Upper lobe of left lung (tissue), 4 donors: Measurements from ENCODE around the gene HNRNPA3.

Experiments
- CTCF ChIP-seq, 6 experiments: fragments of 450-650 bp in 4 of 6; fragments of 200-600 bp in 2 of 6; sonication (generic) in 2 of 6; IDR thresholded peaks; one replicate each; pipeline ENCODE4 v1.5.1; 2016 to 2019; ENCODE audit warnings: antibody characterized with exemption in 6 of 6
- EP300 ChIP-seq, 4 donors: sonication (generic); formaldehyde crosslinking; IDR thresholded peaks; one replicate each; pipeline ENCODE4 v1.5.1; 2017; ENCODE audit warnings: antibody characterized with exemption in 4 of 4, control low read depth in 2 of 4
- POLR2AphosphoS5 ChIP-seq, 2 donors: sonication (generic); formaldehyde crosslinking; IDR thresholded peaks; one replicate each; pipeline ENCODE4 v1.5.1; 2017; ENCODE audit warnings: antibody characterized with exemption in 2 of 2

GRCh38 chr2:177229442-177230242 lies 17.0 kb downstream of the HNRNPA3 start:
- TF ChIP-seq CTCF (IDR thresholded peaks at IDR 0.05) (no peak), EP300 (IDR thresholded peaks at IDR 0.05) (no peak), POLR2AphosphoS5 (IDR thresholded peaks at IDR 0.05) (no peak)
